Activated CD8-positive, alpha-beta memory T cell treated with anti-CD3 and anti-CD28 coated beads, Interleukin-2, amount 50 U/mL, for 1 hour (primary cell): ENCODE results near the gene FGF7.
"Not testable (repeated sequence)": the region's sequence is repeated elsewhere in the genome, so short reads cannot be mapped to it uniquely, and the experiment has no call there.

ENCODE experiments used
- DNase-seq: peaks from one replicate; pipeline ENCODE4 v3.0.0-alpha.2; 2020; ENCODE audit errors: extremely low read depth

FGF7 gene

DNA sequence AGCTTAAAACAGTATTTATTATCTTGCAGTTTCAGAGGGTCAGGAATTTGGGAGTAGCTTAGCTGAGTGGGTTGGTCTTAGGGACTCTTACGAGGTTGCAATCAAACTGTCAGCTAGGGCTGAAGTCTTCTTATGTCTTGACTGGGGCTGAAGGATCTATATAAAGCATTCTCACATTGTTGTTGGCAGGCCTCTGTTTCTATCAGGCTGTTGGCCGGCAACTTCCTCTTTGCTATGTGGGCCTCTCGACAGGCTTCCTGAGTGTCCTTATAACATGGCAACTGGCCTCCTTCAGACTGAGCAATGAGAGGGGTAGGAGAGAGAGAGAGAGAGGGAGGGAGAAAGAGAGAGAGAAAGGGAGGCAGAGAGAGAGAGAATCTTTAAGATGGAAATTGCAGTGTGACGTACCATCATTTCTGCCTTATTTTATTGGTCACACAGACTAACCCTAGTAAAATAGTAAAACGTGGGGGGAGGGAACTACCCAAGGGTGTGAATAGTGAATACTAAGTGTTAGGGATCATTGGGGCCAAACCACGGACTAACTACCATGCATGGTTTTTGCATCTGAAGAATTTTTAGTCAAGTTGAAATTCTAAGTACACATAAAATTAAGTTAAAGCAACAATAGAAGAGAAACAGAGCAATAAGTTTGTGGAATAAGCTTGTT is 16.1 kb downstream of the FGF7 start:
- no peak for DNase-seq

DNA sequence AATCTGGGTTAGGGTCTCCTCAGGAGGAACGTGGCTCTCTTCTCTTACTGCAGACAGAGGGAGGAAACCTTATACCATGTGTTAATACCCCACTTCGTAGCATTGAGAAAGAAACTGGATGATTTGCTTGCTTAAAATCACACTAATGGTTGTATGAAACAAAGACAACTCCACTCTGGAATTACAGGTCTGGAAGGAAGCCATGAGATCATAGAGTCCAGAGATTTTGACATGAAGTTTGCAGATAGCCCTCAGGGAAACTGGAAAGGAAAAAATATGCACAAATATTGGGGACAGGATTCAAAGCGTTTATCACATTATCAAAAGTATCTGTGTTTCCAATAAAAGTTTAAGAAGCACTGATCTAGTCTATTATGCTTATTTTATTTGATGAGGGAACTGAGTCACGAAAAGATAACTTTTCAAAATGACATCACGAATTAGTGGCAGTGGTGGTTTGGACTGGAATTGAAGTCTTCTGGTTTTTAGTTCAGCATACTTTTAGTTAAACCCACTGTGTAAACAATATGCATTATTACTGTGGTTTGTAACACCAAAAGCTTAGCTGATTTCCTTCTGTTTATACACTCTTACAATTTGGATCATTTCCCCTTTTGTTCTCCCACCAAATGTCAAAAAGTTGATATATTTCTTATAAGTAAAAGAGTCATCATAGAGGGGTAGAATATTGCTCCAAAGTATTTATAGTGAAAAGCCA is 16.8 kb downstream of the FGF7 start:
- DNase-seq, result no peak

DNA sequence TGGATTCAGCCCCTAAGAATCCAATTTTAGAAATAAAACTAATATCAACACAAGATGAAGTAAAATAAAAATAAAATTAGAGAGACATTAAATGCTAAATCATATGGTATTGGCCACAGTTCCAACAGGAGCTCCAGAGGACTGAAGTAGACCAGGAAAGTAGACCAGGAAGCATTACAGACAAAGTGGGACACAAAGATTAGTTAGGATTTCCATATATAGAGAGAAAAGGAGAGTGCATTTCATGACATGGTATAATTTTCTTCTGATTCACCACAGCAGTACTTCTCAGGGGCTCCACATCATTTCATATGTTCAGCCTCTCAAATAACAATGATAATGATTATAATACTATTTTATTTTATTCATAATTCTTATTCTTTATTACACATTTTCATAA is 18.3 kb downstream of the FGF7 start:
- no peak for DNase-seq

DNA sequence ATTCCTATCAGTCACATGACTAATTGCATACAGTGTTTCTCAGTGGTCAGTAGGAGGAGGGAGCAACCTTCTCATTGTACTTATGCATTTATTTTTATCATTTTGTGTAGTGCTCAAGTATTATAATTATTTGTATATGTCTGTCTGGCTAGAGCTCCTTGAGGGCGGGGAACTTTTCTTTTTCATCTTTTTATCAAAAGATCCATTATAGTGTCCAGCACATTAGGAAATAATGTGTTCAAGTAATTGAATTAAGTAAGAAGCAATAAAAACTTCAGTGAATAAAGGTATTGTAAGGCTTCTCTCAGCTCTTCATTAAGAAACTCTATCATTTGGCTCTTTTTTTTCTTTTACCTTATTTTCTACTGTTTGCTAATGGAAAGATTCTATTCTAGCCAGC is 18.8 kb downstream of the FGF7 start:
- DNase-seq, result no peak

DNA sequence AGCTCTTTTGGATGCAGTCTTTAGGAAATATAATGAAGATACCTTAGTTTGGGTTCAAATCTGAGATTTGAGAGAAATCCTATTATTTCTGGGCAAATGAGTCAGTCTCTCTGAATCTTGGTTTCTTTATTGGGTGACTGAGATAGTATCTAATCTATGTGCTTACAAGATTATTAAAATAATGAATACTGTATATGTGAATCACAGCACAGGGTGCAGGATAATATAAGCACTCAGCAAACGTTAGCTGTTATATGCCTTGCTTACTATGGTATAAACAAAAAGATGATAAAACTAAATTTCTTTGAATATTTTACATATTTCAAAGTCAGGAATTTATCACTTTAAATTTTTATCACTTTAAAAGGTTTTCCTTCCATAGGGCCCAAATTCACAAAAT is 29.6 kb downstream of the FGF7 start:
- no peak for DNase-seq

DNA sequence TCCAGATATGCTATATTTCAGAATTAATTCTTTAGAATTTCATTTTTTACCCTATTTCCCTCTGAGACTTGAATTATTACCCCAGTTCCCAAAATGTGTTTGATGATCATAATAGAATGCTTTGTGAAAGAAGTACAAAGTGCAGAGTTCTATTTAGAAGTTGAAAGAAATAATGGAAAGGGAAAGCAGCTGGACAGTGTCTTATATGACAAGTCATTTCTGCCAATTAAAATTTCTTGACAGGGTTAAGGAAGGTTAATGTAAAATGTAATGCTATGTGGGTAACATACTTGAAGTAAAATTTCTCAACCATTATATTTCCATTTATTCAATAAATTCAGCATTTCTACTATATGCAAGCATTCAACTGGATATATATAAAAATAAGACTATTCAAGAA is 33.1 kb downstream of the FGF7 start:
- DNase-seq, result no peak

DNA sequence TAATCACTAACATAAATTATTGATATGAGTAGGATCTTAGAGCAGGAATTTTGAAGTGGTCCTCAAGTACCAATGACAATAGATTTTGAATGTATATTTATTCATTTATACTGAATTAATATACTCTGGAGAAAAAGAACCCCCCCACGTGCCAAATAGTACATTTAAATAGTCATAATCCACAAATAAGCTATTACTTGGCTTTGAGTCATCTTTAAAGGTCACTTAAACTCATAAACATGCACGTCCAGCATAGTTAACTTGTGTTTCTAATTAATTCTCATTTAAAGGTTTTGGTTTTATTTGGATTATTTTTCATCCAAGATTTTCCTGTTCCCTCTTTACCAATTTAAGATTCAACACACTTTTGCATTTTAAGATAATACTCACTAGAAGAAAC is 35.1 kb downstream of the FGF7 start:
- no peak for DNase-seq

DNA sequence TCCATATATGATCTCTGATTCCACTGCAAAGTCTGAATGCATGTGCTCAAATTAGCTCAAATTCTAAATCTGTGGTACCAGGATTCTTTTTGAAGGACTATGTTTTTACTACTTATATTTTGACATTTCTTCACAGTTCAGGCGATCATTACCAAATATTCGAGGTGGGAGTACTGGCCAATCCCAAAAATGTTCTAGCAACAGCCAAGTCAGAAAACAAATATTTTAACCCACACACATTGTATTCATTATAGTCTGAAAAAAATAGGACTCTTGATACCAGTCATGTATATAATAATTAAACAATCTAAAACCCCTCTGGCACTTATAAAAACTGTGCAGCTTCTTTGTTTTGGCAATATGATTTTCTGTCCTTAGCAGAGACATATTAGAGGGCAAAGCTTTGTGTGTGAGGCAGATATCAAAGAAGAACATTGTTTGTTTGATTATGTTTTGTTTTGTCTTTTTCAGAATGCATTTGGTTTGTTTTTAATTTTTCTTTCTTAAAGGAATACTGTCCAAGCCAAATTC is 37.4 kb downstream of the FGF7 start:
- no peak for DNase-seq

DNA sequence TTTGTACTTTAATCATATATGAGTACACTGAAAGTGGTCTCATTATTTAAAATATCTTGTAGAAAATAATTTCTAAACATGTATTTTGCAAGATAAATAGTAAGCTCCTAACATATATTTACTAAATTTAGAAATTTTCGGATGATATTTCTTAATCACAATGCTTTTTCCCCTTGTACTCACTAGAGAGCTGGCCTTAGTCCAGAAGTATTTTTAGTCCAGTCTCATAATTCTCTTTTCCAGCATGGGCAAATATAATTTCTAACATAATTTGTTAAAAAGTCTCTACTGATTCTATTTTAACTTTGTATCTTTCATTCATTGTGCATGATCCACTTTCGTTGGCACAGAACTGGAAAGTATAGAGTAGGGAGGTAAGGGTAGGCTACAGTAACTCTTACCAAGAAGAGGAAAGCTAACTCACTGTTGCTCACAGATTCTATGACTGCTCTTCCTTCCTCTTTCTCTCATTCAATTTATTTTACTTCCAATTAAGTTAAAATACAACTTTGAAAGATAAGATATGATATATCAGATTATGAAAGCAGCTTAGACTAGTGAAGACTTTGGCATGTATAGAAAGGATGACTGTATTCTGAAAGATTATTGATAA is 39.3 kb downstream of the FGF7 start:
- no peak for DNase-seq

DNA sequence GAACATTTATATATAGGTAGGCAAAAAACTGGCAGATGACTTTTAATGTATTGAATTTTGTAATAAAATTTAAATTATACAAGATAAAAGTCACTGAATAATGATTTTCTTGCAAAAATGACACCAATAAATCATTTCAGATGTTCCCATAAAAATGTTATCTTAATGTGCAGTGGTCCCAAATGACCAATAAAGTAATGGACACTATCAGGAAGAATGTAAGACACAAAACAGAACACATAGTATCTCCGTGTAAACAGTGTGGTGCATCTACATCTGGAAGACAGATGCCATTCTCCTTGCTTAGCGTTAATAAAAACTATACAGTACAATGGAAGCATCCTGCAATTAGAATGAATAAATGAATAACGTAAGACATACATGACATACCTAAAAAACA is 41.5 kb downstream of the FGF7 start:
- DNase-seq, result no peak

DNA sequence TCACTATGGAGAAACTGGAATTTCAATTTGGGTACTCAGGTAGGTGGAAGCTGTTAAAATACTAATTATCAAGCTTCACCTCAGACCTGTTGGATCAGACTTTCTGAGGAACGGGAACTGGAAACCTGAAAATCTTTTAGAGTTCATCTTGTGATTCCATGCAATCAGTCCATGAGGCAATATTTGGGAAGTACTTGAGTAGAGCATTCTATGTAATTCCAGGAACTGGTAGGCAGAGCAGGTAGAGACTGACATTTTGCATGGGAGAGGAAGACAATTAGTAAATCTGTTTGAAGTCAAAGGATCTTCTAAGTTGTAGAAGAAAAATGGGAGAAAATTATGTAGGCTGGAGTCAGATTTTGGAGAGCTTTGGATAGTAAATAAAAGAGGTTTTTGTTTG is 43.1 kb downstream of the FGF7 start:
- DNase-seq, result no peak

DNA sequence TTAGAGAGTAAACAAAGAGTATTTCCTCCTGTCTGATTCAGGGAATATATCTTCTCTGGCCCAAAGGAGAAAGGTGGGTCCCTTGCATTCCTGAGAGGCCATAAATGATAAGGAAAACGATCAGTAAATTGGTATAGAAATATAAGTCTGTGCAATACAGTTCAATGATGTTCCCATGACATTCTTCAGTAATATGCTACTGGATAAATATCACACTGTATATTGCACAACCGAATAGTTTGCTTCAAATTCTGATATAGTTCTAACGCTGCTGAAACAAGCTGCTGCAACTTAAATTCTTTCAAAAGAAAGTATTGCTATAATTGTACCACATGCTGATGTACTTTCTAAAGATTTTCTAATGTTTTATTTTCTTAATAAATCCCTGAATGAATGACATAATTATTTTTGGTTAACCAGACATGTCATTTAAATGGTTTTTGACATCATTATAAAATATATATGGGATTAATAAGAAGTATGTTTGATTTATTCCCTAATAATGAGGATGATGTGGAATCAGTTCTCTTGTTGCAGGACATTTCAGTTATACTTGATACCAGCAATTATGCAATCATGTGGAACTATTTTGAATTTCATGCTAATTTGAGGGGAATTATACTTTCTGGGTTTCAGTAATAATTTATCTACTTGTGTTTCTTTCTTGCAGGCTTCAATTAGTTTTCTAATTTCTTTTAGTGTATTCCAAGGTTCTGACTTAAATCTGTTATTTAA is 44.9 kb downstream of the FGF7 start:
- no peak for DNase-seq

DNA sequence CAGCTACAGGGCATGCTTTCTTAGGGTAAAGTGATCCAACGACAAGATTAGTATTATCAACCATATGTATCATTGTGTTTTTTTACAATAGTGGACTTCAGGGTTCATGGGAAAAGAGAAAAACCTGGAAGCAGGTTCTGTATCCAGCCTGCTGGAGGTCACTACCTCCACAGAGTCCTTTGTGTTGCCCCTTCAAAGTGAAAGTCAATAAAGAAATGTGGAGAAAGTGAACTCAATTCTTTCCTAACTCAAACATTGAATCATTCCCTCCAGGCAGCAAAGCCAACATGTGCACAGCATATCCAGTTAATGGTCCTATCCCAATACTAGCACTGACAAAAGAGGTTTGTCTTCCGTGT is 45.4 kb downstream of the FGF7 start:
- DNase-seq, result no peak

DNA sequence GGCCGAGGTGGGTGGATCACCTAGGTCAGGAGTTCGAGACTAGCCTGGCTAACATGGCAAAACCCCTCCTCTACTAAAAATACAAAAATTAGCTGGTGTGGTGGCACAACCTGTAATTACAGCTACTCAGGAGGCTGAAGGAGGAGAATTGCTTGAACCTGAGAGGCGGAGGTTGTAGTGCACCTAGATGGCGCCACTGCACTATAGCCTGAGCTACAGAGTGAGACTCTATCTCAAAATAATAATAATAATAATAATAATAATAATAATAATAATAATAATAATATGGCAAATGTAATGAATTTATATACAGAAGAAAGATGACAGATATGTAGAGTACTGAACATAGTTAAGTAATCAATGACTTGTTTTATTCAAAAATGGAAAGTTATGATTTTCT is 48.2 kb downstream of the FGF7 start:
- DNase-seq, result not testable (repeated sequence)

DNA sequence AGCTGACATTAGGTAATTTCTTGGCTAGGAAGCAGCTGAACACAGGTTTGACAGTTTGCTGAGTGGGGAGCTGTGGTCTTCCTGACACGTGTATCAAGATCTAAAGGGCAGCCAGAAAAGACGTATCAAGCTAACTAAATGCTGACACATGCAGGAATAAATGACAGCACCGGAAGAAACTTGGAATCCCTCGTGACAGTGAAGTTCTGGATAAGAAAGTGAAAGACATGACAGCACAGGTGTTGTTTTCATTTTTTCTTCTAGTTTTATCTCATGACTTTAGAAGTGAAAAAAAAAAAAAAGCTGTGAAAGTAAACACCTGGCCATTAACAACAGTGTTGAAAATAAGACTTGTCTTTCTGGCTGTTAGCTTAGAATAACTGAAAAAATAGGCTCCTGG is 48.7 kb downstream of the FGF7 start:
- no peak for DNase-seq

DNA sequence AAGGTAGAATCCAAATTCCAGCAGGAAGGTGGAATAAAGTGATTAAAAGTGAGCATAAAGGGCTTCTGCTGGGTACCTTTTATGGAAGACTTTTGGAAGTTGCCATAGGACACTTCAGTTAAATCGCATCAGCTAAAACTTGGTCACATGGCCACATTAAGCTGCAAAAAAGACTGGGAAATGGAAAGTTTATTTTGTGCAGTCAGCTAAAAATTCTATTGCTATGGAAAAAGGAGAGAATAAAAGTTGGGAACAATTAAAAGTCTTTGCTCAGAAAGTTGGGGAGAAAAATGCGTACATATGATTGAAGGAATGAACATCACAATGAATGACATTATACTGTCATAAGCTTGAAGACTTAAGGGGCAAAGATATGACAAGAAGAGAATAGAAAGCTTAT is 49.3 kb downstream of the FGF7 start:
- no peak for DNase-seq

DNA sequence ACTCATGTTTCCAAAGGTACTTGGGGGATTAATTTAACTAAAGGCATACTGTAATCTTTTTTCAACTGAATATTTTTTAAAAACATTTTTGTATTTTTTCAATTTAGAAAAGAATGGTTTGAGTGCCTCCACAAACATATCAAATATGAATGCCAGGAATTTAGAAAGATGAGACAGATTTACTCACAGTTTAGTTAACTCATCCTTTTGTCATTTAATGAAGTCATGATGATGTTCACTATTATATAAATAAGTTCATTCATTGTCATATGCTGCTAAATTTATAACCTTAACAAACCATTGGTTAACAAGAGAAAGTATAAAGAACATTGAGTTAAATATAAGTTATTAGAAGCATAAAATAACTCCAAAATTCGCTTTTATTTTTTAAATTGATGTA is 50.0 kb downstream of the FGF7 start:
- DNase-seq, result no peak

DNA sequence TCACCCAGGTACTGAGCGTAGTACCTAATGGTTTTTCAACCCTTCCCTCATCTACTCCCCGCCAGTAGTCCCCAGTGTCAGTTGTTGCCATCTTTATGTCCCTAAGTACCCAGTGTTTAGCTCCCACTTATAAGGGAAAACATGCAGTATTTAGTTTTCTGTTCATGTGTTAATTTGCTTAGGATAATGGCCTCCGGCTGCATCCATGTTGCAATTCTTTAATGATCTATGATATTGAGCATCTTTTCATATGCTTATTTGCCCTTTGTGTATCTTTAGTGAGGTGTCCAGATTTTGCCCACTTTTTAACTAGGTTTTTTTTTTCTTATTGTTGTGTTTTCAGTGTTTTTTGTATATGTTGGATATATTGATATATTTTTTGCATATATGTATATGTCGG is 55.0 kb downstream of the FGF7 start:
- DNase-seq, result not testable (repeated sequence)

DNA sequence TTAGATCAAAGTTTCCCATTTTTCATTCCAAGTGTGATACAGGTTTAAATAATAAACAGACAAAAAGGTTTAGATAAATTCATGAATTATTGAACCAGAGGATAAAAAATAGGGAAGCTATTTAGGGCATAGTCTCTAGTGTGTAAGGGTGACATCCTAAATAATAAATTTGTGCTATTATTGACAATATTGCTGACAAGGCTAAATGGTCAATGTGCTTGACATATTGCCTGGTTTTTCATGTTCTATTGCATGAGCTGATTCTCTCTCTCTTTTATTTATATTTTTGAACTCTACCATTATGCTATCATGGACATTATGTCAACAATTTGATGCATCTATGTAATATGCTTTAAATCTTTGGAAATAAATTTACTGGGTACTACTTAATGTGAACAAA is 55.9 kb downstream of the FGF7 start:
- DNase-seq, result not testable (repeated sequence)

DNA sequence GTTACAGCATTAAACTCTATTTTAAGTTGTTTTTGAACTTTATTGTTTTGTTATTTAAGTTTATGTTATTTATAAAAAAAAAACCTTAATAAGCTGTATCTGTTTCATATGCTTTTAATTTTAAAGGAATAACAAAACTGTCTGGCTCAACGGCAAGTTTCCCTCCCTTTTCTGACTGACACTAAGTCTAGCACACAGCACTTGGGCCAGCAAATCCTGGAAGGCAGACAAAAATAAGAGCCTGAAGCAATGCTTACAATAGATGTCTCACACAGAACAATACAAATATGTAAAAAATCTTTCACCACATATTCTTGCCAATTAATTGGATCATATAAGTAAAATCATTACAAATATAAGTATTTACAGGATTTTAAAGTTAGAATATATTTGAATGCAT is 62.4 kb downstream of the FGF7 start:
- not testable (repeated sequence) for DNase-seq

DNA sequence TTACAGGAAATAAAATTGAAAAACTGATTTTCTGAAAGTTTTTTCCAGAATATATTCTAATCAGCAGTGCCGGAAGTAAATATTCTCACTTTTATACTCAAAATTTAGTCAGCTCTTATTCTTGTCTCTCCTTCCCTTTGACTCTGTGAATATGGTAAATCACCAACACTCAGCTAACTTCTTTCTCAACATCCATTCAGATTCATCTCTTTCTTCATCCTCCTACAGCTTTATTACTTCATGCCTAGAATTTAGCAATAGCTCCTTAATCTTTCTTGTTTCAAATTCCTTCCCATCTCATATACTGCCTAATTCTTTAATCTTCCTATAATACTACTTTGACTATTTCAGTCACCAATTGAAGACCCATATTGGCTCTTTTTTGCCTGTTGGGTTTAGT is 67.9 kb downstream of the FGF7 start:
- no peak for DNase-seq

DNA sequence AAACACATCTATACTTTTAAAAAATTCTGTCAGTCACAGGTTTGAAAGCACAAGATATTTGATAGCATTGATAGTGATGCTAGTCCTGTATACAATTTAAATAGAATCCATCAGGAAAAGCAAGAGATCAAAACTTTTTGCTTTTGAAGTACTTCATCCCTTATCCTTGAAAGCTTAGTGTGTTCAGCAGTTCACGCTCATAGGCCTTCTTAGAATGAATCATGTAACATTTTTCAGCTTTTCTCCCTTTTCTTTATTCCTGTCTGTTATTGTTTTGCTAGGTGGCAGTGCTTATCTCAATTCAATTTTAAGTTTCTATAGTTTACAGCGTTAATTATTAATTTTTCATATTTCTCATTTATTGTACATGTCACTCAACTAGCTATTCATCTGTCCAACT is 69.1 kb downstream of the FGF7 start:
- no peak for DNase-seq

DNA sequence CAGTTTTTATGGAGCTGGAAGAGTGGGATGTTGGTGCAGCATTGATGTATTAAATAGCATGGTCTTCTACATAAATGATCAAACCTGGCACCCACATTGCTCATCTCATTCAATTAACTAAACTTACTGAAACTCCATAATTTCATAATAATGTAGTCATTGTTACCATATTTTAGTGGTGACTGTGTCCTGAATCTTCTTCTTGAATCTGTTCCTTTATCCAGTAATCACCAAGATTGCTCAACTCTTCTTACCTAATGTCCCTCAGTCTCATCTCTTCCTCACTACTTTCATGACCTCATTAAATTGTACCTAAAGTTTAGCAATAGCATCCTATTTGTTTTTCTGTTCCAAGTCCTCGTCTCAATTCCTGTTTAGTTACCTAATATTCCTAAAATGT is 69.8 kb downstream of the FGF7 start:
- no peak for DNase-seq
